ENCODE results near the gene CRYBG2. TPM values are rescaled to one million over a fixed set of nuclear protein-coding genes. Genes with fewer than 3 reads are reported as not detected.

CRYBG2 gene
- total RNA-seq, 2 experiments from 2014 or later, result 4.9 to 5.1 TPM

GRCh38 chr1:26359981-26360806 lies 6.3 kb upstream of the CRYBG2 start:
- peaks cover 31% of the 10 kb centered on the region for H3K4me1 Mint-ChIP-seq
- DNase-seq, result peak; percentile 49
- peaks cover 16% of the 10 kb centered on the region for H3K27me3 Mint-ChIP-seq
- no peaks in the 10 kb centered on the region for H3K36me3 Mint-ChIP-seq
- no peaks in the 10 kb centered on the region for H3K9me3 Mint-ChIP-seq
- H3K4me3 Mint-ChIP-seq, result peak overlapping the region; percentile 60
- H3K27ac Mint-ChIP-seq, result peak overlapping the region; percentile 38

GRCh38 chr1:26358411-26359384 lies 4.8 kb upstream of the CRYBG2 start:
- peak overlapping the region; percentile 30 for H3K27ac Mint-ChIP-seq
- DNase-seq, result peak; percentile 71
- H3K4me3 Mint-ChIP-seq, result peak overlapping the region; percentile 60
- H3K27me3 Mint-ChIP-seq, result peaks cover 16% of the 10 kb centered on the region
- no peaks in the 10 kb centered on the region for H3K36me3 Mint-ChIP-seq
- H3K9me3 Mint-ChIP-seq, result no peaks in the 10 kb centered on the region
- H3K4me1 Mint-ChIP-seq, result peaks cover 22% of the 10 kb centered on the region

GRCh38 chr1:26357121-26357602 lies 3.2 kb upstream of the CRYBG2 start:
- H3K4me1 Mint-ChIP-seq, result peaks cover 17% of the 10 kb centered on the region
- H3K4me3 Mint-ChIP-seq, result no peak overlapping the region
- DNase-seq, result no peak
- no peak overlapping the region for H3K27ac Mint-ChIP-seq
- no peaks in the 10 kb centered on the region for H3K9me3 Mint-ChIP-seq
- H3K27me3 Mint-ChIP-seq, result peaks cover 15% of the 10 kb centered on the region
- no peaks in the 10 kb centered on the region for H3K36me3 Mint-ChIP-seq

- no peak for DNase-seq
- no peak overlapping the region for H3K4me3 Mint-ChIP-seq
- H3K4me1 Mint-ChIP-seq, result peaks cover 17% of the 10 kb centered on the region
- no peaks in the 10 kb centered on the region for H3K9me3 Mint-ChIP-seq
- H3K27ac Mint-ChIP-seq, result no peak overlapping the region
- H3K36me3 Mint-ChIP-seq, result no peaks in the 10 kb centered on the region
- H3K27me3 Mint-ChIP-seq, result peaks cover 6% of the 10 kb centered on the region
These were observed 2.2 kb upstream of the CRYBG2 start for GRCh38 chr1:26356106-26356505.

GRCh38 chr1:26354972-26355371 lies 1.0 kb upstream of the CRYBG2 start:
- Mint-ChIP-seq H3K27me3 (no peaks in the 10 kb centered on the region), H3K4me1 (peaks cover 9% of the 10 kb centered on the region), H3K9me3 (no peaks in the 10 kb centered on the region), H3K4me3 (no peak overlapping the region), H3K27ac (no peak overlapping the region), H3K36me3 (no peaks in the 10 kb centered on the region)
- no peak for DNase-seq

- Mint-ChIP-seq H3K9me3 (no peaks in the 10 kb centered on the region), H3K4me3 (no peak overlapping the region), H3K27me3 (no peaks in the 10 kb centered on the region), H3K27ac (no peak overlapping the region), H3K4me1 (peaks cover under 1% of the 10 kb centered on the region), H3K36me3 (no peaks in the 10 kb centered on the region)
- no peak for DNase-seq
These were observed 595 bp downstream of the CRYBG2 start for GRCh38 chr1:26353210-26353859.

GRCh38 chr1:26352338-26352679 lies 1.6 kb downstream of the CRYBG2 start:
- no peak overlapping the region for H3K4me3 Mint-ChIP-seq
- H3K27ac Mint-ChIP-seq, result no peak overlapping the region
- H3K4me1 Mint-ChIP-seq, result no peaks in the 10 kb centered on the region

GRCh38 chr1:26351590-26352337 lies 2.2 kb downstream of the CRYBG2 start:
- DNase-seq, result no peak
- Mint-ChIP-seq H3K9me3 (no peaks in the 10 kb centered on the region), H3K4me1 (no peaks in the 10 kb centered on the region), H3K4me3 (no peak overlapping the region), H3K27me3 (no peaks in the 10 kb centered on the region), H3K36me3 (no peaks in the 10 kb centered on the region), H3K27ac (no peak overlapping the region)

More at GRCh38 chr1:26352338-26352679, 1.6 kb downstream of the CRYBG2 start:
- Mint-ChIP-seq H3K9me3 (no peaks in the 10 kb centered on the region), H3K27me3 (no peaks in the 10 kb centered on the region), H3K36me3 (no peaks in the 10 kb centered on the region)
- no peak for DNase-seq

- no peaks in the 10 kb centered on the region for H3K36me3 Mint-ChIP-seq
- no peak overlapping the region for H3K4me3 Mint-ChIP-seq
- no peaks in the 10 kb centered on the region for H3K27me3 Mint-ChIP-seq
- no peak for DNase-seq
- H3K9me3 Mint-ChIP-seq, result no peaks in the 10 kb centered on the region
- H3K4me1 Mint-ChIP-seq, result no peaks in the 10 kb centered on the region
- H3K27ac Mint-ChIP-seq, result no peak overlapping the region
These were observed 3.0 kb downstream of the CRYBG2 start for GRCh38 chr1:26350701-26351589.

GRCh38 chr1:26350343-26350700 lies 3.6 kb downstream of the CRYBG2 start:
- Mint-ChIP-seq H3K36me3 (no peaks in the 10 kb centered on the region), H3K27ac (no peak overlapping the region), H3K9me3 (no peaks in the 10 kb centered on the region)

GRCh38 chr1:26349877-26350244 lies 4.1 kb downstream of the CRYBG2 start:
- Mint-ChIP-seq H3K36me3 (no peaks in the 10 kb centered on the region), H3K27ac (no peak overlapping the region), H3K27me3 (no peaks in the 10 kb centered on the region), H3K4me3 (no peak overlapping the region), H3K4me1 (no peaks in the 10 kb centered on the region), H3K9me3 (no peaks in the 10 kb centered on the region)
- no peak for DNase-seq

More at GRCh38 chr1:26350343-26350700, 3.6 kb downstream of the CRYBG2 start:
- no peak overlapping the region for H3K4me3 Mint-ChIP-seq
- no peak for DNase-seq
- no peaks in the 10 kb centered on the region for H3K4me1 Mint-ChIP-seq
- no peaks in the 10 kb centered on the region for H3K27me3 Mint-ChIP-seq

GRCh38 chr1:26349188-26349876 lies 4.6 kb downstream of the CRYBG2 start:
- Mint-ChIP-seq H3K36me3 (no peaks in the 10 kb centered on the region), H3K27me3 (no peaks in the 10 kb centered on the region), H3K9me3 (no peaks in the 10 kb centered on the region), H3K4me3 (no peak overlapping the region), H3K4me1 (no peaks in the 10 kb centered on the region), H3K27ac (no peak overlapping the region)
- DNase-seq, result no peak

GRCh38 chr1:26346274-26347033 lies 7.5 kb downstream of the CRYBG2 start:
- Mint-ChIP-seq H3K27me3 (no peaks in the 10 kb centered on the region), H3K9me3 (no peaks in the 10 kb centered on the region), H3K36me3 (no peaks in the 10 kb centered on the region), H3K4me1 (no peaks in the 10 kb centered on the region), H3K27ac (no peak overlapping the region), H3K4me3 (no peak overlapping the region)
- DNase-seq, result no peak
